ENCODE results near the gene TRIM60.

The TRIM60 gene

GRCh38 chr4:165085946-165086345, 54.1 kb downstream of the TRIM60 start:
- H2AFZ ChIP-seq (ENCODE audit: low read depth): no peak overlapping the region
- no peaks in the 10 kb centered on the region for H3K27me3 ChIP-seq (ENCODE audit: insufficient read depth, low read depth)
- TF ChIP-seq CTCF (conservative IDR thresholded peaks at IDR 0.05; ENCODE audit: low read depth, low read length): no peak
- H4K20me1 ChIP-seq (ENCODE audit: insufficient read depth): no peaks in the 10 kb centered on the region
- H3K79me2 ChIP-seq (ENCODE audit: insufficient read depth, low read depth): no peaks in the 10 kb centered on the region
- H3K4me3 ChIP-seq (IDR thresholded peaks at IDR 0.05; ENCODE audit: insufficient read depth, low read depth, low read length): no peak overlapping the region
- H3K27ac ChIP-seq: no peak overlapping the region
- no peak overlapping the region for H3K9ac ChIP-seq
- no peaks in the 10 kb centered on the region; the same call in 1 of the 2 replicates for H3K36me3 ChIP-seq (ENCODE audit: insufficient read depth)
- H3K4me1 ChIP-seq (ENCODE audit: low read depth, poor library complexity, severe bottlenecking): peaks cover 2% of the 10 kb centered on the region
- H3K4me2 ChIP-seq: no peak overlapping the region

- H3K9ac ChIP-seq: no peak overlapping the region
- no peaks in the 10 kb centered on the region; the same call in 1 of the 2 replicates for H3K36me3 ChIP-seq (ENCODE audit: insufficient read depth)
- H4K20me1 ChIP-seq (ENCODE audit: insufficient read depth): no peaks in the 10 kb centered on the region
- H3K79me2 ChIP-seq (ENCODE audit: insufficient read depth, low read depth): no peaks in the 10 kb centered on the region
- no peaks in the 10 kb centered on the region for H3K4me1 ChIP-seq (ENCODE audit: low read depth, poor library complexity, severe bottlenecking)
- no peak overlapping the region for H2AFZ ChIP-seq (ENCODE audit: low read depth)
- no peak overlapping the region for H3K27ac ChIP-seq
- H3K27me3 ChIP-seq (ENCODE audit: insufficient read depth, low read depth): no peaks in the 10 kb centered on the region
- H3K4me2 ChIP-seq: no peak overlapping the region
- TF ChIP-seq CTCF (conservative IDR thresholded peaks at IDR 0.05; ENCODE audit: low read depth, low read length): no peak
- no peak overlapping the region for H3K4me3 ChIP-seq (IDR thresholded peaks at IDR 0.05; ENCODE audit: insufficient read depth, low read depth, low read length)
Measured at GRCh38 chr4:165088366-165088765, 56.6 kb downstream of the TRIM60 start.
